Measurements from ENCODE around the gene DAPK3.
A peak's percentile ranks its signal among the peaks of the same experiment; 100 is the strongest.

Gene DAPK3

GRCh38 chr19:3995607-3996006 is 24.7 kb upstream of the DAPK3 start:
- Histone ChIP-seq H3K9me2 (replicated peaks; ENCODE audit: insufficient read depth, low read length) (no peaks in the 10 kb centered on the region), H3K79me2 (ENCODE audit: low read length) (no peaks in the 10 kb centered on the region), H3K4me2 (ENCODE audit: low read depth, low read length) (no peak overlapping the region), H3K9me3 (replicated peaks; ENCODE audit: insufficient read depth, low read length) (no peaks in the 10 kb centered on the region), H3K4me1 (ENCODE audit: low read length) (no peaks in the 10 kb centered on the region), H3K27ac (ENCODE audit: low read length) (no peak overlapping the region), H2AFZ (ENCODE audit: low read length) (no peak overlapping the region), H3F3A (ENCODE audit: insufficient read depth, low read length) (no peaks in the 10 kb centered on the region), H3K27me3 (replicated peaks; ENCODE audit: insufficient read depth, low read length) (no peaks in the 10 kb centered on the region; the same call in 1 of the 2 replicates), H3K4me3 (ENCODE audit: low read length) (no peak overlapping the region), H3K36me3 (replicated peaks; ENCODE audit: insufficient read depth, low read length) (no peaks in the 10 kb centered on the region), H3K9ac (ENCODE audit: low read length) (no peak overlapping the region), H4K20me1 (ENCODE audit: insufficient read depth, low read length) (no peaks in the 10 kb centered on the region)
- DNase-seq = no peak
- TF ChIP-seq EZH2phosphoT487 (IDR thresholded peaks at IDR 0.05; ENCODE audit: low read length) = no peak
- TF ChIP-seq EZH2 (optimal IDR thresholded peaks at IDR 0.05; ENCODE audit: low read depth, low read length) = no peak
- no peak for TF ChIP-seq CTCF (IDR thresholded peaks at IDR 0.05; ENCODE audit: low read length)

- Histone ChIP-seq H3K36me3 (replicated peaks; ENCODE audit: insufficient read depth, low read length) (no peaks in the 10 kb centered on the region), H4K20me1 (ENCODE audit: insufficient read depth, low read length) (no peaks in the 10 kb centered on the region), H2AFZ (ENCODE audit: low read length) (peak overlapping the region; percentile 60), H3K27ac (ENCODE audit: low read length) (no peak overlapping the region), H3K27me3 (replicated peaks; ENCODE audit: insufficient read depth, low read length) (no peaks in the 10 kb centered on the region; the same call in 1 of the 2 replicates), H3K4me1 (ENCODE audit: low read length) (peaks cover 5% of the 10 kb centered on the region; the same call in 1 of the 2 replicates), H3K4me2 (ENCODE audit: low read depth, low read length) (peak overlapping the region; percentile 47; the same call in 1 of the 2 replicates), H3K9me3 (replicated peaks; ENCODE audit: insufficient read depth, low read length) (no peaks in the 10 kb centered on the region), H3K4me3 (ENCODE audit: low read length) (no peak overlapping the region), H3K79me2 (ENCODE audit: low read length) (no peaks in the 10 kb centered on the region), H3K9me2 (replicated peaks; ENCODE audit: insufficient read depth, low read length) (no peaks in the 10 kb centered on the region), H3F3A (ENCODE audit: insufficient read depth, low read length) (peaks cover 38% of the 10 kb centered on the region), H3K9ac (ENCODE audit: low read length) (no peak overlapping the region)
- no peak for TF ChIP-seq EZH2phosphoT487 (IDR thresholded peaks at IDR 0.05; ENCODE audit: low read length)
- TF ChIP-seq CTCF (IDR thresholded peaks at IDR 0.05; ENCODE audit: low read length) = no peak
- TF ChIP-seq EZH2 (optimal IDR thresholded peaks at IDR 0.05; ENCODE audit: low read depth, low read length) = no peak
- DNase-seq = no peak
Measured at GRCh38 chr19:3990815-3991117, 19.9 kb upstream of the DAPK3 start.

- H2AFZ ChIP-seq (ENCODE audit: low read length) = peak overlapping the region; percentile 58
- no peaks in the 10 kb centered on the region for H3K27me3 ChIP-seq (replicated peaks; ENCODE audit: insufficient read depth, low read length)
- H3K36me3 ChIP-seq (replicated peaks; ENCODE audit: insufficient read depth, low read length) = peaks cover 19% of the 10 kb centered on the region
- H3K4me1 ChIP-seq (ENCODE audit: low read length) = peaks cover 13% of the 10 kb centered on the region
- H3K9ac ChIP-seq (ENCODE audit: low read length) = peak overlapping the region; percentile 59; the same call in 1 of the 2 replicates
- peaks cover 62% of the 10 kb centered on the region for H3F3A ChIP-seq (ENCODE audit: insufficient read depth, low read length)
- H3K4me2 ChIP-seq (ENCODE audit: low read depth, low read length) = peak overlapping the region; percentile 78
- H3K4me3 ChIP-seq (ENCODE audit: low read length) = peak overlapping the region; percentile 88
- H3K9me2 ChIP-seq (replicated peaks; ENCODE audit: insufficient read depth, low read length) = no peaks in the 10 kb centered on the region
- DNase-seq = peak; percentile 95
- H4K20me1 ChIP-seq (ENCODE audit: insufficient read depth, low read length) = peaks cover 20% of the 10 kb centered on the region
- H3K9me3 ChIP-seq (replicated peaks; ENCODE audit: insufficient read depth, low read length) = no peaks in the 10 kb centered on the region
- peaks cover 25% of the 10 kb centered on the region for H3K79me2 ChIP-seq (ENCODE audit: low read length)
- TF ChIP-seq EZH2phosphoT487 (IDR thresholded peaks at IDR 0.05; ENCODE audit: low read length) = no peak
- no peak for TF ChIP-seq EZH2 (optimal IDR thresholded peaks at IDR 0.05; ENCODE audit: low read depth, low read length)
- TF ChIP-seq CTCF (IDR thresholded peaks at IDR 0.05; ENCODE audit: low read length) = peak; percentile 79
- peak overlapping the region; percentile 74; the same call in 1 of the 2 replicates for H3K27ac ChIP-seq (ENCODE audit: low read length)
Measured at GRCh38 chr19:3987619-3988371, 16.9 kb upstream of the DAPK3 start.
